Transverse colon (tissue), 4 donors: Measurements from ENCODE around the gene SDK1. TPM values are rescaled to one million over a fixed set of nuclear protein-coding genes. Genes with fewer than 3 reads are reported as not detected.

Experiments
- DNase-seq: peaks from one replicate; pipeline ENCODE4 v3.0.0-alpha.2; 2019
- H3K27ac ChIP-seq, 4 donors: fragments of 200-600 bp; sonication (generic); 2 replicates each; pipeline ENCODE4 v1.5.1; 2016 to 2018; ENCODE audit warnings: inconsistent platforms in 4 of 4
- H3K27me3 ChIP-seq: fragments of 200-600 bp; sonication (generic); 2 replicates; pipeline ENCODE4 v1.5.1; 2017; ENCODE audit warnings: inconsistent platforms
- H3K36me3 ChIP-seq, 4 donors: fragments of 200-600 bp; sonication (generic); 2 replicates each; pipeline ENCODE4 v1.5.1; 2017 to 2019; ENCODE audit warnings: inconsistent platforms in 4 of 4
- H3K4me1 ChIP-seq, 4 donors: fragments of 200-600 bp; sonication (generic); 2 replicates each; pipeline ENCODE4 v1.5.1; 2017 to 2020; ENCODE audit warnings: inconsistent platforms in 4 of 4
- H3K4me3 ChIP-seq, 4 donors: fragments of 200-600 bp; sonication (generic); 1 replicate in 1 of 4; 2 replicates in 3 of 4; pipeline versions ENCODE4 v1.5.1 to v1.6.1; 2017 to 2019; ENCODE audit warnings: inconsistent platforms in 4 of 4
- H3K9me3 ChIP-seq, 2 donors: fragments of 200-600 bp; sonication (generic); 2 replicates each; pipeline ENCODE4 v1.5.1; 2017 to 2019; ENCODE audit warnings: inconsistent platforms in 2 of 2
- EP300 ChIP-seq: sonication (generic); formaldehyde crosslinking; IDR thresholded peaks from one replicate; pipeline ENCODE4 v1.6.1; 2017; ENCODE audit warnings: antibody characterized with exemption, low read depth
- POLR2A ChIP-seq: fragments of 450-650 bp; IDR thresholded peaks from one replicate; pipeline ENCODE4 v1.6.1; 2016; ENCODE audit warnings: antibody characterized with exemption, mild to moderate bottlenecking, moderate library complexity
- POLR2AphosphoS5 ChIP-seq, 3 donors: sonication (generic); formaldehyde crosslinking; IDR thresholded peaks; one replicate each; pipeline ENCODE4 v1.6.1; 2016; ENCODE audit warnings: antibody characterized with exemption in 3 of 3
- WGBS, 2 donors: methylation state at CpG; one replicate each; pipeline ENCODE4 v1.1.5; 2018; ENCODE audit warnings: low coverage in 1 of 2; 5-methylcytosine and 5-hydroxymethylcytosine counted together
- in situ Hi-C, 4 donors: fragments of 200-750 bp; cut with MboI; loops; one replicate each; pipeline versions ENCODE4 v1.15.0 to v1.15.1; 2017; ENCODE audit warnings: low sequenced_read_pairs in 3 of 4, low pct_ligation_motif_present in 1 of 4, low pct_unique_long_range_greater_than_20kb in 1 of 4
- intact Hi-C: fragments of 100-400 bp; cut with DNase I; formaldehyde crosslinking; loops from one replicate; pipeline ENCODE4 v1.15.1; 2023; ENCODE audit warnings: low total_unique reads
- total RNA-seq, 4 donors: library from RNA; depleted of rRNA; stranded (reverse); fragments of >200 nt; gene quantifications; one replicate each; pipeline ENCODE4 v1.1.0, GENCODE V29; 2016
- TF ChIP-seq, protein P1 (sequence below), 5 experiments: fragments of 200-600 bp in 3 of 5; fragments of 450-650 bp in 2 of 5; sonication (generic) in 3 of 5; IDR thresholded peaks; 1 replicate in 2 of 5; 2 replicates in 3 of 5; pipeline ENCODE4 v1.5.1; 2016 to 2017; ENCODE audit warnings: antibody characterized with exemption in 5 of 5, inconsistent platforms in 3 of 5, mild to moderate bottlenecking in 2 of 5, moderate library complexity in 1 of 5

The SDK1 gene
- total RNA-seq, 4 donors from 2014 or later, result 4.0 to 8.6 (median 5.4) TPM

DNA sequence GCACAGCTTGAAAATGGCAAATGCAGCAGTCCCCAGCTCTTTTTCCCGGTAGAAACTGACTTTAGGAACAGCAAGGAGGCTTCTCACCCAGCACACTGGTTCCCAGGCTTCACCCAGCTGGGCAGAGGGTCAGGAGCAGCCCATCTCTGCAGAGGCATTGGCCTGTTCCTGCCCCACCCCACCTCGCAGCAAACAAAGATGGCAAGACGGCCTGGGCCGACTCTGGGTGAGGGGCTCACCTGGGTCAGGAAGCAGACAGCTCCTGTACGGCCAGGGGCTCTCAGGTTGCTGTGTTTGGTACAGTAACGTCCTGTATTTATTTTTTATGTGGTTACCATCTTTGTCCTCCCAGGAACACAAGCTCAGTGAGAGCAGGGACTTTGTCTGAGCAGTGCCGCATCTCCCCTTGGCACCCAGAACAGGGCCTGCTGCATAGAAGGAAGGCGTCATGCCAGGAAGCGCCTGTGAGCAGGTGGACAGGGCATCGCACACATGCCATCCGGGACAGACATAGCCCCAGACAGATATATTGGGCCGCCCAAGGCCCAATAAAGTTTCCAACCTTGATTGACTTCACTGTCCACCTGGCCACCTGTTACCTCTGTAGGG is 796.1 kb downstream of the SDK1 start:
- peaks cover 11% of the 10 kb centered on the region for H3K27me3 ChIP-seq
- H3K9me3 ChIP-seq, result no peaks in the 10 kb centered on the region
- no peak for TF ChIP-seq POLR2AphosphoS5 (IDR thresholded peaks at IDR 0.05)
- TF ChIP-seq EP300, result no peak
- TF ChIP-seq, protein P1, sequence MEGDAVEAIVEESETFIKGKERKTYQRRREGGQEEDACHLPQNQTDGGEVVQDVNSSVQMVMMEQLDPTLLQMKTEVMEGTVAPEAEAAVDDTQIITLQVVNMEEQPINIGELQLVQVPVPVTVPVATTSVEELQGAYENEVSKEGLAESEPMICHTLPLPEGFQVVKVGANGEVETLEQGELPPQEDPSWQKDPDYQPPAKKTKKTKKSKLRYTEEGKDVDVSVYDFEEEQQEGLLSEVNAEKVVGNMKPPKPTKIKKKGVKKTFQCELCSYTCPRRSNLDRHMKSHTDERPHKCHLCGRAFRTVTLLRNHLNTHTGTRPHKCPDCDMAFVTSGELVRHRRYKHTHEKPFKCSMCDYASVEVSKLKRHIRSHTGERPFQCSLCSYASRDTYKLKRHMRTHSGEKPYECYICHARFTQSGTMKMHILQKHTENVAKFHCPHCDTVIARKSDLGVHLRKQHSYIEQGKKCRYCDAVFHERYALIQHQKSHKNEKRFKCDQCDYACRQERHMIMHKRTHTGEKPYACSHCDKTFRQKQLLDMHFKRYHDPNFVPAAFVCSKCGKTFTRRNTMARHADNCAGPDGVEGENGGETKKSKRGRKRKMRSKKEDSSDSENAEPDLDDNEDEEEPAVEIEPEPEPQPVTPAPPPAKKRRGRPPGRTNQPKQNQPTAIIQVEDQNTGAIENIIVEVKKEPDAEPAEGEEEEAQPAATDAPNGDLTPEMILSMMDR (IDR thresholded peaks at IDR 0.05), result no peak
- TF ChIP-seq POLR2A, result no peak
- in situ Hi-C loops (no loop called here), intact Hi-C loops (no loop called here)
- no peak overlapping the region for H3K4me3 ChIP-seq
- H3K27ac ChIP-seq, result no peak overlapping the region
- no peak for DNase-seq
- no peaks in the 10 kb centered on the region for H3K36me3 ChIP-seq
- H3K4me1 ChIP-seq, result peaks cover 0 to 16% (median 2%) of the 10 kb centered on the region in 4 donors
- WGBS, 2 donors, result 75 to 80% methylated on average over 1 to 11 of the region's 12 CpGs

DNA sequence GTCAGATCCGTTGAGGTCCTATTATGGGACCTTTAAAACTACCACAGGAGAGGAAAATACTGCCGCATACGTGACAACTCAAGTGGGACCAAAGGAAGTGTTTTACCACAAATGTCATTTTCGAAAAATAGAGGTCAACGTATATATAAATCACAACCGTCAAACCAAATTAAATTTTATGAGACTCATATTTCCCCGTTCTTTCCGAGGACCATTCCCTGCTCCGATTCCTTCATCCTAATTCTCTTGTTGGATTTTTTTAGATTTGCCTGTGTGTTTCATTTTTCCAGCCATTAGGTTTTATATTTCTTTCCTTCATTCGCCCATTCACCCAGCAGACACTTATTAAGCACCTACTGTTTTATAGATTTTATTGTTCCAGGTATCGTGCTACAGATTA is 797.1 kb downstream of the SDK1 start:
- in situ Hi-C loops (no loop called here), intact Hi-C loops (no loop called here)
- no peak overlapping the region for H3K27ac ChIP-seq
- 80 to 86% methylated on average over 11 of the region's 11 CpGs for WGBS, 2 donors
- H3K27me3 ChIP-seq, result peaks cover 11% of the 10 kb centered on the region
- no peak overlapping the region for H3K4me3 ChIP-seq
- H3K9me3 ChIP-seq, result no peaks in the 10 kb centered on the region
- H3K4me1 ChIP-seq, result peaks cover 0 to 6% (median 2%) of the 10 kb centered on the region in 4 donors
- no peaks in the 10 kb centered on the region for H3K36me3 ChIP-seq
- DNase-seq, result no peak
- TF ChIP-seq POLR2AphosphoS5 (IDR thresholded peaks at IDR 0.05) (no peak), POLR2A (no peak), EP300 (no peak)
- TF ChIP-seq, protein P1 (IDR thresholded peaks at IDR 0.05), result no peak

GRCh38 chr7:4099651-4100050 is 798.6 kb downstream of the SDK1 start:
- no peak overlapping the region for H3K4me3 ChIP-seq
- no peak overlapping the region for H3K27ac ChIP-seq
- TF ChIP-seq, protein P1 (IDR thresholded peaks at IDR 0.05), result no peak
- H3K4me1 ChIP-seq, result no peaks in the 10 kb centered on the region
- no peaks in the 10 kb centered on the region for H3K36me3 ChIP-seq
- WGBS, 2 donors, result 91 to 92% methylated on average over 6 to 14 of the region's 14 CpGs
- no peak for DNase-seq
- H3K9me3 ChIP-seq, result no peaks in the 10 kb centered on the region
- in situ Hi-C loops, result no loop called here
- intact Hi-C loops, result no loop called here
- H3K27me3 ChIP-seq, result peaks cover under 1% of the 10 kb centered on the region

DNA sequence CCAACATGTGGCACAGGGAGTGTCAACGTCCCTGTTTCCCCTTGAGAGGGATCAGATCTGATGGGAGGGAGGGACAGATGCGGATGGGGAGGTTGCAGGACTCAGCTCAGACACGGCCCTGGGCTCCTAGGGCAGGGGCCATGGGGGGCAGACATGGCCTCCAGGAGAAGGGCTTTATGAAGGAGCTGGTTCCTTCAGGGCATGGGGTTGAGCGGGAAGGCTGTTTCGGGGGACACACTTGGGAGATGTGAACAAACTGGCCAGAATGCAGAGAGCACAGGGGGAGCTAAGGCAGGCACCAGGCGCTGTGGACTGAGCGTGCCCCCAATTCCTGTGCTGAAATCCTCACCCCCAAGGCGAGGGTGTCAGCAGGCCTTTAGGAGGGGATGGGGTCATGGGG is 799.1 kb downstream of the SDK1 start:
- 88% methylated on average over 8 of the region's 8 CpGs; no CpG with 5 or more reads in 1 of the 2 donors for WGBS, 2 donors
- intact Hi-C loops, result no loop called here
- DNase-seq, result no peak
- no peak for TF ChIP-seq POLR2AphosphoS5 (IDR thresholded peaks at IDR 0.05)
- TF ChIP-seq POLR2A, result no peak
- no peak for TF ChIP-seq EP300
- no peaks in the 10 kb centered on the region for H3K9me3 ChIP-seq
- no peaks in the 10 kb centered on the region for H3K4me1 ChIP-seq
- in situ Hi-C loops, result no loop called here
- H3K27ac ChIP-seq, result no peak overlapping the region
- no peaks in the 10 kb centered on the region for H3K36me3 ChIP-seq
- no peaks in the 10 kb centered on the region for H3K27me3 ChIP-seq
- no peak overlapping the region for H3K4me3 ChIP-seq

DNA sequence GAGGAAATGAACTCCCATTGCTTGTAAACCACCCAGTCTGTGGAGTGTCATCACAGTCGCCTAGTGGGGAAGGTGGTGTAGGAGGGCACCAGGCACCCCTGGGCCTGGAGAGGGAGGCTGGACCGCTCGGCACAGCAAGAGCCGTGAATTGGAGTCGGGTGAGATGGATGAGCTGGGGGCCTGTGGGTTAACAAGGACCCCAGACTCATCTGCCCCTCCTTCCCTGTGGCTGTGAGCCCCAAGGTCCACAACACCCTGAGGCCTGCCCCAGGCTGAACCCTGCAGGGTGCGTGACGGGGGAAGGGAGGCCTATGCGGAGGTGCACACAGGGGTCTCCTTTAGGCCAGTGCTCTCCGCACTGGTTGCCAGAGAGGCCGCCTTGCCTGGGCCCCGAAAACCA is 799.6 kb downstream of the SDK1 start:
- intact Hi-C loops (no loop called here), in situ Hi-C loops (no loop called here)
- DNase-seq, result no peak
- Histone ChIP-seq H3K4me3 (no peak overlapping the region), H3K27me3 (no peaks in the 10 kb centered on the region), H3K9me3 (no peaks in the 10 kb centered on the region), H3K4me1 (no peaks in the 10 kb centered on the region), H3K36me3 (no peaks in the 10 kb centered on the region), H3K27ac (no peak overlapping the region)
- WGBS, 2 donors, result 95% methylated on average over 11 of the region's 11 CpGs; no CpG with 5 or more reads in 1 of the 2 donors
- TF ChIP-seq, protein P1 (IDR thresholded peaks at IDR 0.05), result no peak
